Measurements from ENCODE around the gene F12.
"Not testable (repeated sequence)": the region's sequence is repeated elsewhere in the genome, so short reads cannot be mapped to it uniquely, and the experiment has no call there.

Gene F12

DNA sequence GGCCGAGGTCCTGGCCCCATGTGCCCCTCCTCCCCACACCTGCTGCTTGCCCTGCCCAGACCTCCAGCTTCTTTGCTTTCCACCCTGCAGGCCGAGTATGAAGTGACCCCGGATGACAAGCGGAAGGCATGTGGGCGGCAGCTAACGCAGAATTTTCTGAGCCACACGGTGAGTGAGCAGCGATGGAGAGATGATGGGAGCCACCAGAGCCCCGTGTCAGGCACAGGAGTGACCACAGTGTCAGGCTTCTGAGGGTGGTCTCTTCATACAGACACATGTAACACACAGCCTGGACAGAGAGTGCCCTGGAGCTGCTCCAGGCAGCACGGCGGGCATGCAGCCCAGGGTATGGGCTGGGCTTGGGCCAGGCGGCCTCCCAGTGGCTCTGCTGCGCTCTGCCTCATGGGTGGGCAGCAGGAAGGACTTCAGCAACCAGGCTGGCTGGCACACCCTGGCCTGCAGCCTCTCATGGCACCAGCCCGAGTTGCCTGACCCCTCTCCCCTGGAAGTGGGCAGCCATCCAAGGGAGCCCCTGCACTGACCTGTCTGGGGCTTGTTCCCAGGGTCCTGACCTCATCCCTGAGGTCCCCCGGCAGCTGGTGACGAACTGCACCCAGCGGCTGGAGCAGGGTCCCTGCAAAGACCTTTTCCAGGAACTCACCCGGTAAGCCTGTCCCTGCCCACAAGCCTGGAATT is 22.9 kb upstream of the F12 start:
- no peak for DNase-seq

DNA sequence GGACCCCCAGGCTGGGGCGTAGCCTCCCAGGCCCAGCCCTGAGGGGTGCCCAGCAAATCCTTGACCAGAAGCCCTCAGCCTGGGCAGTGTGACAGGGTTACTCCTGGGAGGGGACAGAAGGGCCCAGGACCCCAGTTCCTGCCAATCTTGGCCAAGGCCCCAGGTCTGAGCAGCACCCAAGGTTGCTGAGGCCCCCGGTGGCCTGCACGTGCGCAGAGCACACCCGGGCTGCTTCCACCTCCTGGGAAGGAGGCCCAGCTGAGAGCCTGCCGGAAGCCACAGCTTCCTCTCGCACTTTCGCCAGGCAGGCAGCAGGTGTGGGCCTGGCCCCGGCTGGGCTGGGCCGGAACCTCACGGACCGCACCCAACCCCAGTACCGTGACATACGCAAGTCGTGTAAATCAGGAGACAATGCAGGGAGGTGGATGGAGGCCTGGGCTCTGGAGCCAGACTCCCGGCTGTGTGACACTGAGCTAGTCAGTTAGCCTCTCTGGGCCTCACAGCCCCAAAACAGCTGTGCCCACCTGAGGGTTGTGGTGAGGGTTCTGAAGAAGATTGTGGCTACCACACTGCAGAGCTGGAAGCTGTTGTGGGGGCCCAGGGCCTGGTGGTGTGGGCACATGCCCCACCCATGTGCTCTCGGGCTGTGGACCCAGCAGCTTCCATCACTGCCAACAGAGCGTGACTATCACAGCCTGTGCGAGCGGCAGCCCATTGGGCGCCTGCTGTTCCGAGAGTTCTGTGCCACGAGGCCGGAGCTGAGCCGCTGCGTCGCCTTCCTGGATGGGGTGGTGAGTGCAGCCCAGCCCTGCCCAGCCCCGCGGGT is 22.2 kb upstream of the F12 start:
- no peak for DNase-seq

DNA sequence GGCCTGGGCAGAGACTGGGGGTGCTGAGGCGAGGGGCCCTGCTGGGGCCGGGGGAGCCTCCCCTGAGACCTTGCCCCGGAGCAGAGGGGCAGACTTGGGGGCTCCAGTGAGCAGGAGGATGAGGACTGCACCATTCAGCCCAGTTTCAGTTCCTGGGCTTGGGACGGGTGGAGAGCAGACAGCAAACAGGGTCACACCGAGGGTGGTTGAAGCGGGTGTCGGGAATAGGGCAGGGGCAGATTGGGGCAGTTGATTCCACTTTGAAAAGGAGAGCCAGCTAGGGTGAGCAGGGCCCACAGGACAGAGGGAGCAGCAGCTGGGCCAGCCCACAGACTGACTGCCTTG is 21.6 kb upstream of the F12 start:
- DNase-seq = no peak

DNA sequence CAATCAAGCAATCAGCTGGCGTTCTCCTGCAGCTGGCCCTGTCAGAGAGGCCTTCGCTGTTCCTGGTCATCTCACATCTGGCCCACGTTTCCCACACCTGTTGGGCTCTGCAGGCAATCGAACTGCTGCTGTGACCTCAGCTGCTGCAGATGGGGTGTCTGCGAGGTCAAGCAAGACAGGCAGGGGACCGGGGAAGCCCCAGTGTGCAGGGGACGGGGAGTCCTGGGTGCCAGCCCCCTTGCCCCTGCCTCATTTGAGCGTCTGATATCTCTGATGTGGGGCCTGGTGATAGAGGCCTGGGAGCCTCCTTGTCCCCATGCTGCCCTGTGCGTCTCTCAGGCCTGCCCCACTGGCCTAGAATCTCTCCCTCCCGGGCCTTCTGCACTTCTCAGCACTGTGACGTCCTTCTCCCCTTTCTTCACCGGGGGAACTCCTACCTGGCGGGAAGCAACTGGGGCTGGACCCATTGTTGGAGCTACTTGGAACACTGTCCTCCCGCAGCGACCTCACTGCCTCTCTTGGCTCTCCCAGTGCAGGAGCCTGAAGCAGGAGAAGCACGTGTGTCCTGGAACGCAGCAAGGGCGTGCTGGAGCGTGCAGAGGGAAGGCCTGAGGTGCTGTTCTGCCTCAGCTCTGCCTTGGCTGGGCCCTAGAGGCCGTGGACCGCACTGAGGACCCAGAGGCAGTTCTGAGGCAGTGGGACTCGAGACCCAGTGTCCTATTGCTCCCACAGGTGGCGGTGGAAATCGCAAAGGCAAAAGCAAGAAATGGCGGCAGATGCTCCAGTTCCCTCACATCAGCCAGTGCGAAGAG is 21.0 kb upstream of the F12 start:
- DNase-seq = no peak

DNA sequence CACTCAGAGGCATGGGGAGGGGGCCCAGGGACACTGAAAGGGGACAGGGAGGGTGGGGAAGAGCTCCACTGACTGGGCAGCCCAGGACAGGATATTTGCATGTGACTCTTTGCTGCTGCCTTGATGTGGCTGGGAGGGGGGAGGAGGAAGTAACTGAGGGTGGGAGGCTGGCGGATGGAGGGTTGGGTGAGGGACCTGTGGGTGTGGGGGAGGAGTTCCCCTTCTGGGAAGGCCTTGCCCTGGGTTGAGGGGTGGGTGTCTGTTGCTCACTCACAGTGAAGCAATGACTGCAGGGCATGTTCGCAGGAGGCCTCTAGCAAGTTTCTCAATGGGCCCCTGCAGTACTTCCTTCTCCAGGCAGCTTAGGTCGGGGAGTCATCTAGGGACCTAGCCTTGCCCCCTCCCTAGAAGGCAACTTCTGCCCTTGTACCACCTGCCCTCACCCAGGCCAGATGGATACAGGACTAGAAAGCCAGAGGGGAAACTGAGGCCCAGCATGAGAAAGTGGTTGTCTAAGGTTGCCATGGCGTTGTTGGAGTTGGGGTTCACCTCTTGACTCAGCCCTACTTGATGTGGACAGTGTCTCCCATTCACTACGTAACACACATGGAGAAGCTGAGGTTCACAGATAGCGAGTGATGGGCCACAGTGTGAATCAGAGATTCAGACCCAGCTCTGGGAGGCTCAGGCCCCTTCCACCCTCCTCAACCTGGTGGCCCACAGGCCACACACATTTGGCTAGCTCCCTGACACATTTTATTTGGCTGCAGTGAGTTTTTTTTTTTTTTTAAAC is 20.1 kb upstream of the F12 start:
- DNase-seq = no peak

DNA sequence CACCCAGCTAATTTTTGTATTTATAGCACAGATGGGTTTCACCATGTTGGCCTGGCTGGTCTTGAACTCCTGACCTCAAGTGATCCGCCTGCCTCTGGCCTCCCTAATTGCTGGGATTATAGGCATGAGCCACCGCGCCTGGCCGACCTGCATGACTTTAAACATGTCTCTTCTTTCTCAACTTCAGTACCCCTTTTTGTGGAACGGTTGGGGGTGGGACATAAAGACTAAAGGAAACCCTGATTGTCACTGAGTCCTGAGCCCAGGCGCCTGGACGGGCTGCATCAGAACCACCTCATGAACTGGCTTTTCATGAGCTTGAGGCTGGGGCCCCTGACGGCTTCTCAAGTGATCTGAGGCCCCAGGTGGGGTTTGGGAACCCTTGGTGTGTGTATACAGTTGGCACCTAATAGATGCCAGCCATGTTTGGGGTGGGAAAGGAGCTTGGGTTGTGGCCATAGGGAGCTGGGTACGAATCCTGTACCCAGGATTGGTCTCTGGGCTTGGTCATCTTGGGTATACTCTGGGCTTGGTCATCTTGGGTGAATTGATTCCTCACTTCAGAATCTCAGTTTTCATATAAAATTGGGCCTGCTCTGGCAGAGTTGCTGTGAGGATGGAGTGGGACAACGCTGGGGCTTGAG is 19.3 kb upstream of the F12 start:
- DNase-seq = no peak

DNA sequence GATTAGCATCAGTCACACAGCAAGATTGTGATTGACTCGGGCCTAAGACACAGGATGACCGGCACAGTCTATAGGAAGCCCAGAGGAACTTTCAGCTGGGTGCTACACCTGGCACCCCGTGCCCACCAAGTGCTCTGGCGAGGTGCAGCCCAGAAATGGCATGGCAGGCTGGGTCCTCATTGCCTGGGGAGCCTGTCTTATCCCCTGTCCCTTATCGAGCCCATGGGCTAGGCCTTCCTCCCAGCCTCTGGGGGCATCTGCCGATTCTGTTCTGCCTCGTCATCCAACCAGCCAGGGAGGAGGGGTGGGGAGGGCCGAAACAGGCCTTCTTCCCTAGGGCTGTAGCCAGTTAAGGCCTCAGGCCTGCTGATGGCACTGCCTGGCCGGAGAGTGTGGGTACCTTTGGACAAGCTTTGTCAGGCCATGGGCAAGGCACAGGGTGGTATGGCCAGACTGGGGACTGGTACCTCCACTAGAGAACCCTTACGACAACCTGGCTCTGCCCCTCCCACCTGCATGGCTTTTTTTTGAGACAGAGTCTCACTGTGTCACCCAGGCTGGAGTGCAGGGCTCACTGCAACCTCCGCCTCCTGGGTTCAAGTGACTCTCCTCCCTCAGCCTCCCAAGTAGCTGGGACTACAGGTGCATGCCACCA is 18.7 kb upstream of the F12 start:
- no peak for DNase-seq

DNA sequence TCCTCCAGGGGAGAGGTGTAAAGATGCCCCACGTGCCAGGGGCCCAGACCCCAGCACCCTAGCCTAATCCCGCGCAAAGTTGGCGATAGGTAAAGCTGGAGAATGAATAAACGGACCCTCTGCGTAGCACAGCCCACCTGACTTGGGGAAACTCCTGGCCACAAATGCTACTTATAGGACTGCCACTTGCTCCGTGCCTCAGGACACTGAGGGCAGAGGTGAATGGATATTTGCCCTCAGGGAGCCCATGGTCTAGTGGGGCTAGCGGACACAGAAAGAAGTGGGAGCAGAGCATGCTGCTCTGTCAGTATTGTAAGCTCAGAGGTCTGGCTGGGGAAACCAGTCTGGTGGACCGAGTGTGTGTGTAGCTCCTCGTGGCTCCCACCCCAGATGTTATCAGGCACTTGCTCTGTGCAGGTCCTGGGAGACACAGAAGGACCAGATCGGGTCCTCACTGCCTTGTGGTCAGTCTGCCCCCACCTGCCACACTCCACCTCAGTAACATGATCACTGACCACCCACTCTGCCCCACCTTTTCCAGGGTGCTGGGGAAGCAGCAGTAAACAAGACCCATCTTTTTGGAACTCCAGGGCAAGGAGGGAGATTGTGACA is 18.0 kb upstream of the F12 start:
- no peak for DNase-seq

DNA sequence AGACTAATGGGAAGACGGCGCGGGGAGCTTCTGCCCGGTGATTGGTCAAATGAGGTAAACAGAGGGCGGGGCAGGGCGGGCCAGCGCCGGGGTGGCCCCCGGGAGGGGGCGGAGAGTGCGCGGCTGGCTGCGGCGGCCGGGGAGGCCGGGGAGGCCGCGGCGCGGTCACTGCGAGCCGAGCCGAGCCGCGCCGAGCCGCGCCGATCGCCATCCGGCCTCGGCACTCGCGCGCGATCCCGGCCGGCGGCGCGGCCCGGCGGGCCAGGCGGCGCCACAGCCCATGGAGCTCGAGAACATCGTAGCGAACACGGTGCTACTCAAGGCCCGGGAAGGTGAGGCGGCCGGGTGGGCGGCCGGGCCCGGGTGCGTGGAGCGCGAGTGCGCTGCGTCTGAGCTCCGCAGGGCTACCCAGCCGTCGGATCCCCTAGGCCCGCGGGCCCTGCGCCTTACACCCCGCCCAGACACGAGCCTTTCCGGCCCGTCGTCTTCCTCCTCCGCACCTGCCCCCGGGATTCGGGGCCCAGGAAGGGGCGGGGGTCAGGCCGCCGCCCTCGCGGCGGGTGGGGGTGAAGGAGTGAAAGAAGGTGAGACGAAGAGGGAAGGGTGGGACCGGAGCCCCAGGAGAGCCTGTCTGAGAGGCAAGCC is 17.3 kb upstream of the F12 start, which contains the start of gene GRK6:
GRK6 (plus strand) TSS at position 111 of the 645 bp plus-strand sequence; CDS start at position 281, 170 bp downstream.
- no peak for DNase-seq

DNA sequence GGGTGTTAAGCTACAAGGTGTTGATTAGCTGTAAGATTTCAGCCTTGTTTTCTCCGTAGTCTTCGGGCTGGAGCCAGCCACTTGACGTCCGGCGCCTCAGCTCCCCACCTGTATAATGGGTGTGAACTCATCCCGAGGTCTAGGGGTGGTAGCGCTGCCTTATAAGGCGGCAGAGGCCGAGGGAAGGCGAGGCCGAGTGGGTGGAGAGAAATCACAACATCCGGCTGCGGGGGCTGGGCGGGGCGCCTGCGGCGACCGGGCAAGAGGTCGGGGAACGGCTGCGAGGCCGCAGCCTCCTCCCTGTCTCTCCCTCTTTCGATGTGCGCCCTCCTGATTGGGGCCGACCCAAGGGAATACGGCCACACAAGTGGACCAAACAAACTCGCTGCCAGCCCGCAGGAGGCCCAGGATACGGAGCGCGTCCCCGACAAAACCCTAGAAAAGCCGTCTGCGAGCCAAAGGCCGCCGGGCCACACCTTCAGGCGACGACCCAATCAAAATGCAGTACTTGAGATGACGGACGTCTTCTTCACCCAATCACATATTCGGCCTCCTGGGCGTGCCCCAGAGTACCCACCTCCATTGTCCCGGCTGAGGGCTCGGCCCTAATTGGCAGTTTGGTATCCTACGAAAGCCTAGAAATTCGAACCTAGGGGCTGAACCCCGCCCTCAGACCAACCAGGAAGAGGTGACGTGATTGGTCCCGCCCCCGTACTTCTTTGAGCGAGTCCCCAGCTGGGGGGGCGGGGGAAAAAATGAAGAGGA is 16.6 kb upstream of the F12 start:
- DNase-seq = peak; percentile 96

DNA sequence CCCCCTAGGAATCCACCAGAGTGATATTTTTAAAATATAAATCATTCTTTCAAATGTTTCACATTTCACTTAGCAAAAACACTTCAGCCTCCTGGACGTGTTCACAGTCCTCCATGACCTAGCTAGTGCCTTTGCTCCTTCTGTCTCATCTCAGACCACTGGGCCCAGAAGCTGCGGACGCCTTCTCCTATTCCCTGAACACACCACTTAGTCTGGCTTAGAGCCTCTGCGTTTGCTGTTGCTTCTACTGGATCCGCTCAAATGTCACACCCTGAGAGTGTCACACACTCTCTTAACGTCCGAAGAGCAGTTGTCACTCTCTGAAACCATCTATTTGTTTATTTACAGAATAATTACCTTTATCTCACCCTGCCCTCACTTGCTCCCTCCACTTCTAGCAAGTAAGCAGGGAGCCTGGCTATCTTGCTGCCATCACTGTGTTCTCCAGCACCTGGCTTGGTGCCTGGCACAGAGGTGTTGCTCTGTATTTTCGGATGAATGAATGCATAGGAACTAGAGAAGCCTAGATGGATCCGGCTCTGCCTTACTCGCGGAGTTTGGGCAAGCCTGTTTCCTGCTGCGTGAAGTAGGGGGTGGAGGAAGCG is 15.9 kb upstream of the F12 start:
- DNase-seq = no peak

DNA sequence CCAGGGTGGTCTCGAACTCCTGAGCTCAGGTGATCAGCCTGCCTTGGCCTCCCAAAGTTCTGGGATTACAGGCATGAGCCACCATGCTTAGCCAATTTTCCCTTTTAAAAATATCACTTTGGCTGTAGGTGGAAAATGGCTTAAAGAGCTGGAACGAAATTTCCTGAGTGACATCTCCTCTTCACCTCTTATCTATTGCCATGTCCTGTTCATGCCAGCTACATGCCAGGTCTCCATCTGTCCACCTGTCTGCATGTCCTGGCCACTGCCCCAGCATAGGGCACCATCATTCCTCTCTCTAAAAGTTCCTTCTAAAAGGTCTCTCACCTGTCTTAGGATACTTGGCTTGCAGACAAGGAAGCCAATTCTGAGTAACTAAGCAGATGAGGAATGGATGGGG is 14.3 kb upstream of the F12 start:
- DNase-seq = no peak

DNA sequence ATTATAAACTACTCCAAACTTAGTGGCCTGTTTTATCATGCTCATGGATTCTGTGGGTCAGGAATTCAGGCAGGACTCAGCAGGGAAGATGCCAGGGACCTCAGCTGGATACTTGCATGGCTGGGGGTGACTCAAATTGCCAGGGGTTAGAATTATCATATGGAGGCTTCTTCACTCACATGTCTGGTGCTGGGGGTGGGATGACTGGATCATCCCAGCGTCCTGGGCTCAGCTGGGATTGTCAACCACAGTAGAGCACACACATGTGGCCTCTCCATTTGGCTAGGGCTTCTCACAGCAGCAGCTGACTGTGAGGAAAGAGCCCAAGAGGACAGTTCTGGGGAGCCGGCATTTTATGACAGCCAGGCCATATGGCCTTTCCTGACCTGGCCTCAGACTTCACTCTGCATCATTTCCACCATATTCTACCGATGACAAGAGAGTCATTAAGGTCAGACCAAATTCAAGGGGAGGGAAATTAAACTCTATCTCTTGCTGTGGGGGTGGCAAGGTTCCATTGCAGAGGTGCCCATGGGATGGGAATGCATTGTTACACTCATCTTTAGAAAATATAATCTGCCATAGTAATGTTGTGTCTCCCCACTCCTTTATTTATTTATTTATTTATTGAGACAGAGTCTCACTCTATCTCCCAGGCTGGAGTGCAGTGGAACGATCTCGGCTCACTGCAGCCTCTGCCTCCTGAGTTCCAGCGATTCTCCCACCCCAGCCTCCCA is 11.9 kb upstream of the F12 start:
- no peak for DNase-seq

DNA sequence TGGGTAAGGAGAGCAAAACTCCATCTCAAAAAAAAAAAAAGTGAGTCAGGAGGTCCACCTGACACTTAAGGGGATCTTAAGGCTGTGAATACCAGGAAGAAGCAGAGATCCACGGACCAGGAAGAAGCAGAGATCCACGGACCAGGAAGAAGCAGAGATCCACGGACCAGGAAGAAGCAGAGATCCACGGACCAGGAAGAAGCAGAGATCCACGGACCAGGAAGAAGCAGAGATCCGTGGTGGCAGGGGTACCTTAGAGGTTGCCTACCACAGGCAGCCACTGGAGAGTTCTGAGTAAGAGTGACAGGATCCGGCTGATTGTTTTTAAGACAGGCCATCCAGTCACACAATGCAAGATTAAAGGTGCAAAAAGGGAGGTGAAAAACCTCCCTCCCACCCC is 11.1 kb upstream of the F12 start:
- DNase-seq = not testable (repeated sequence)

DNA sequence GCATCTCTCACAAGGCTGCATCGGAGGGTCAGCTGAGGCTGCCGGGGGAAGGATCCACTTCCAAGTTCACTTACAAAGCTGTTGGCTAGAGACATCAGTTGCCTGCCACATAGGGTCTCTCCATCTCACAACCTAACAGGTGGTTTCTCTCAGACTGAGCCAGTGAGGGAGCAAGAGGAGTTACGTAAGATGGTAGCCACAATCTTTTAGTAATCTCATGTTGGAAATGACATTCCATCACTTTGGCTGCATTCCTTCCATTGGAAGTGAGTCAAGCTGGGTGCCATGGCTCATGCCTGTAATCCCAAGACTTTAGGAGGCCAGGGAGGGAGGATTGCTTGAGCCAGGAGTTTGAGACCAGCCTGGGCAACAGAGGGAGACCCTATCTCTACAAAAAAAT is 9.7 kb upstream of the F12 start:
- DNase-seq = no peak

DNA sequence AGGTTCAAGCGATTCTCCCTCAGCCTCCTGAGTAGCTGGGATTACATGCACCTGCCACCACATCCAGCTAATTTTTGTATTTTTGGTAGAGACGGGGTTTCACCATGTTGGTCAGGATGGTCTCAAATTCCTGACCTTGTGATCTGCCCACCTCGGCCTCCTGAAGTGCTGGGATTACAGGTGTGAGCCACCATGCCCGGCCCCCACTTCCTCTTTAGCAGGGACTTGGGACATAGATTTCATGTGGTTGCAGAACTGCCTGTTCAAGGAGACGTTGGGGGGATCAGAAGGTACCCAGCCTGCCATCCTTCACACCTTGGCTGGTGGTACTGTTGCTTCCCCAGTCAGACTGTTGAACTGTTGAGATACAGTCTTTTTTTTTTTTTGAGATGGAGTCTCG is 7.7 kb upstream of the F12 start:
- DNase-seq = not testable (repeated sequence)

DNA sequence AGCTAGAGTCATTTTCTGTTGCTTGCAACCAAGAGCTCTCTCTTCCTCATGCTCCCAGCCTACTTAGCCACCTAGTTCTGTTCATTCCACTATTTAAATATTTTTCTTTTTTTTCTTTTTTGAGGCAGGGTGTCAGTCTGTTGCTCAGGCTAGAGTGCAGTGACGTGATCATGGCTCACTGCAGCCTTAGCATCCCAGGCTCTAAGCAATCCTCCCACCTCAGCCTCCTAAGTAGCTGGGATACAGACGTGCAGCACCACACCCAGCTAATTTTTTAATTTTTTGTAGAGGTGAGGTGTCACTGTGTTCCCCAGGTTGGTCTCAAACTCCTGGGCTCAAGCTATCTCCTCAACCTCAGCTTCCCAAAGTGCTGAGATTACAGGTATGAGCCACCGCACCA is 5.1 kb upstream of the F12 start:
- no peak for DNase-seq

DNA sequence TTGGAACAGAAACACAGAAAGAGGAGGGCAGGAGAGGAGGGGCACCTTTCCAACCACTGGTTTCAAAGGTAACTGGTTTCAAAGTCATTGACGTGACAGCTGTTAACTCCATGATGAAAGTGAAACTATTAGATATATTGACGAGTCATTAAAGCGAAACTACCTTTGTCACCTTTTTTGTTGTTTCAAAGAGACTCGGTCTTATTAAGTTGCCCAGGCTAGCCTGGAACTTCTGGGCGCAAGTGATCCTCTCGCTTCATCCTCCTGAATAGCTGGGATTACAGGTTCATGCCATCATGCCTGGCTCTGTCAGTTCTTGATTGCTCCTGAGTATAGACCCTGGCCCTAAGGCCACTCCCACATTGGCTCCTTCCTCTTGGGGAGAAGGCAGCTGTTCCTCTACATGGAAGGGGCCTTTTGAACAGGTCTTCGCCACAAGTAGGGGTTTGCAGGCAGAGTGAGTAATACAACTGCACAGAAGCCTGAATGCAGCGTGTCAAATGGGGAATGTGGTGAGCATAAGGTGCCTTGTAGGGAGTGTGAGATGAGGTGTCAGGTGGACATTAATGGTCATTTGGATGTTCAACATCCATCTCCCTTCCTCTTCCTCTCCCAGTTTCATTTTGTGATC is 3.4 kb upstream of the F12 start:
- DNase-seq = no peak
